GM12801 (cell line): ENCODE measurements around the gene NTMT2.

ENCODE experiments used
- CTCF ChIP-seq: IDR thresholded peaks from one replicate; pipeline ENCODE4 v1.5.1; 2011; ENCODE audit warnings: control low read depth; ENCODE audit not compliant: insufficient read length; ENCODE audit errors: extremely low read depth

The NTMT2 gene

GRCh38 chr1:170149241-170149640 lies 3.5 kb downstream of the NTMT2 start:
- TF ChIP-seq CTCF = no peak

- TF ChIP-seq CTCF = no peak
Observed at GRCh38 chr1:170150016-170150415, 4.3 kb downstream of the NTMT2 start.

- TF ChIP-seq CTCF = no peak
Observed at GRCh38 chr1:170150921-170151320, 5.2 kb downstream of the NTMT2 start.

- TF ChIP-seq CTCF = no peak
Observed at GRCh38 chr1:170153417-170153816, 7.7 kb downstream of the NTMT2 start.

- TF ChIP-seq CTCF = no peak
Observed at GRCh38 chr1:170155055-170155454, 9.3 kb downstream of the NTMT2 start.

- TF ChIP-seq CTCF = no peak
Observed at GRCh38 chr1:170156594-170156993, 10.8 kb downstream of the NTMT2 start.

GRCh38 chr1:170157820-170158219 lies 12.1 kb downstream of the NTMT2 start:
- TF ChIP-seq CTCF = no peak

GRCh38 chr1:170162459-170163246 lies 16.9 kb downstream of the NTMT2 start:
- no peak for TF ChIP-seq CTCF
